B cell (primary cell): ENCODE measurements around the gene BTG2. TPM values are rescaled to one million over a fixed set of nuclear protein-coding genes. Genes with fewer than 3 reads are reported as not detected.

Experiments used
- ATAC-seq: fragments of 200-7000 bp; cut with Tn5 transposase; one replicate; pipeline ENCODE4 v1.10.0; 2021; ENCODE audit warnings: low read depth, mild to moderate bottlenecking, moderate number of reproducible peaks, moderate library complexity
- CTCF ChIA-PET: fragments of 350-600 bp; sonication (Branson Sonifier 250); formaldehyde crosslinking; loops from one replicate; lab custom pipeline; 2021; ENCODE audit warnings: antibody characterized with exemption, inconsistent platforms; lab: Charles Lee
- POLR2A ChIA-PET: fragments of 350-600 bp; sonication (Branson Sonifier 250); formaldehyde crosslinking; loops from one replicate; lab custom pipeline; 2021; ENCODE audit warnings: antibody characterized with exemption; lab: Charles Lee
- DNase-seq: peaks from one replicate; pipeline ENCODE4 v3.0.0; 2013
- H2AFZ ChIP-seq: 2 replicates; pipeline ENCODE4 v1.6.1; 2012; ENCODE audit warnings: mild to moderate bottlenecking, low read depth, low read length; ENCODE audit not compliant: insufficient read depth, poor library complexity, severe bottlenecking
- H3K27ac ChIP-seq, 2 donors: 1 replicate in 1 of 2; 2 replicates in 1 of 2; pipeline ENCODE4 v1.5.1; 2012 to 2013; ENCODE audit warnings: low read length in 2 of 2, mild to moderate bottlenecking in 2 of 2, moderate library complexity in 1 of 2
- H3K27me3 ChIP-seq, 4 experiments: fragments of 200-600 bp in 1 of 4; sonication (generic) in 1 of 4; replicated peaks in 1 of 4; 1 replicate in 2 of 4; 2 replicates in 2 of 4; pipeline versions ENCODE4 v1.6.1 to v1.7.0; 2013 to 2016; ENCODE audit warnings: low read length in 3 of 4, mild to moderate bottlenecking in 2 of 4, mixed read lengths in 1 of 4, moderate library complexity in 1 of 4; ENCODE audit not compliant: insufficient read depth in 4 of 4, control insufficient read depth in 3 of 4; ENCODE audit errors: control extremely low read depth in 1 of 4
- H3K36me3 ChIP-seq, 2 experiments: replicated peaks in 1 of 2; 1 replicate in 1 of 2; 2 replicates in 1 of 2; pipeline versions ENCODE4 v1.6.1 to v1.7.1; 2013; ENCODE audit warnings: low read length in 1 of 2; ENCODE audit not compliant: insufficient read depth in 2 of 2, control insufficient read depth in 1 of 2; ENCODE audit errors: control extremely low read depth in 1 of 2, extremely low read depth in 1 of 2
- H3K4me1 ChIP-seq, 2 donors: fragments of 200-600 bp in 1 of 2; sonication (generic) in 1 of 2; 1 replicate in 1 of 2; 2 replicates in 1 of 2; pipeline versions ENCODE4 v1.5.1 to v1.6.1; 2013 to 2017; ENCODE audit warnings: low read length in 2 of 2; ENCODE audit not compliant: control insufficient read depth in 2 of 2, insufficient read depth in 2 of 2
- H3K4me2 ChIP-seq: replicated peaks from 2 replicates; pipeline ENCODE3; 2012; ENCODE audit warnings: mild to moderate bottlenecking, low read depth, low read length; ENCODE audit not compliant: poor library complexity, severe bottlenecking
- H3K4me3 ChIP-seq, 5 experiments: fragments of 200-600 bp in 1 of 5; sonication (generic) in 1 of 5; 1 replicate in 3 of 5; 2 replicates in 2 of 5; pipeline versions ENCODE4 v1.5.1 to v1.7.0; 2011 to 2016; ENCODE audit warnings: low read length in 4 of 5, mild to moderate bottlenecking in 4 of 5, low read depth in 2 of 5, control low read depth in 1 of 5, moderate library complexity in 1 of 5; ENCODE audit not compliant: insufficient read depth in 1 of 5; ENCODE audit errors: control extremely low read depth in 1 of 5, extremely low read depth in 1 of 5
- H3K79me2 ChIP-seq: fragments of 200-600 bp; sonication (generic); one replicate; pipeline ENCODE4 v1.6.0; 2016; ENCODE audit warnings: low read length; ENCODE audit not compliant: control insufficient read depth, insufficient read depth
- H3K9ac ChIP-seq: fragments of 200-600 bp; sonication (generic); 2 replicates; pipeline ENCODE4 v1.6.1; 2017; ENCODE audit warnings: mild to moderate bottlenecking, low read length, moderate library complexity
- H3K9me3 ChIP-seq, 3 donors: one replicate each; pipeline versions ENCODE4 v1.6.1 to v1.7.1; 2013; ENCODE audit warnings: low read length in 2 of 3; ENCODE audit not compliant: control insufficient read depth in 2 of 3, insufficient read depth in 1 of 3; ENCODE audit errors: control extremely low read depth in 1 of 3
- H4K20me1 ChIP-seq: 2 replicates; pipeline ENCODE4 v1.6.0; 2012; ENCODE audit warnings: mild to moderate bottlenecking, low read length; ENCODE audit not compliant: insufficient read depth, control insufficient read depth, poor library complexity, severe bottlenecking
- H3K27ac Mint-ChIP-seq: one replicate; pipeline ENCODE4 v1.8.0; 2021; ENCODE audit warnings: mixed read lengths
- H3K27me3 Mint-ChIP-seq: one replicate; pipeline ENCODE4 v1.8.0; 2021; ENCODE audit warnings: mixed read lengths
- H3K4me1 Mint-ChIP-seq: one replicate; pipeline ENCODE4 v1.8.0; 2021; ENCODE audit warnings: mixed read lengths
- H3K4me3 Mint-ChIP-seq: one replicate; pipeline ENCODE4 v1.8.0; 2021; ENCODE audit warnings: mixed read lengths
- H3K9me3 Mint-ChIP-seq: one replicate; pipeline ENCODE4 v1.8.0; 2022; ENCODE audit warnings: mixed read lengths; ENCODE audit not compliant: insufficient read depth
- CTCF ChIP-seq: fragments of 200-600 bp; IDR thresholded peaks from one replicate; pipeline ENCODE4 v1.8.0; 2022; ENCODE audit warnings: antibody characterized with exemption, mild to moderate bottlenecking
- EZH2 ChIP-seq: IDR thresholded peaks from 2 replicates; pipeline ENCODE4 v1.6.1; 2012; ENCODE audit warnings: borderline replicate concordance, low read depth, mild to moderate bottlenecking, moderate library complexity, low read length; ENCODE audit not compliant: insufficient read depth, poor library complexity, severe bottlenecking
- WGBS: methylation state at CpG from one replicate; pipeline ENCODE4 v1.1.5; 2013; ENCODE audit warnings: missing lambda C conversion rate; ENCODE audit not compliant: insufficient coverage; 5-methylcytosine and 5-hydroxymethylcytosine counted together
- intact Hi-C: fragments of 100-400 bp; cut with micrococcal nuclease; formaldehyde crosslinking; loops from one replicate; pipeline ENCODE4 v1.10.0; 2022
- polyA plus RNA-seq: library from polyadenylated mRNA; depleted of rRNA; stranded (reverse); fragments of >200 nt; gene quantifications from 2 replicates; pipeline ENCODE4 v1.2.3, GENCODE V29; 2012
- total RNA-seq, 2 donors: library from RNA; stranded (reverse); fragments of 120-200 nt in 1 of 2; gene quantifications; 1 replicate in 1 of 2; 2 replicates in 1 of 2; pipeline versions ENCODE4 v1.2.3 to v1.2.4, GENCODE V29; 2013 to 2022

Gene BTG2
- total and polyA plus RNA-seq, 2 donors (not counting 1 experiment from before 2014, with no cell fraction given): 508 to 778 TPM

- H3K27me3 ChIP-seq: no peaks in the 10 kb centered on the region
- Mint-ChIP-seq H3K9me3 (no peaks in the 10 kb centered on the region), H3K4me3 (no peak overlapping the region), H3K27ac (peak overlapping the region; percentile 65), H3K27me3 (no peaks in the 10 kb centered on the region), H3K4me1 (peaks cover 76% of the 10 kb centered on the region)
- H3K27ac ChIP-seq: peak overlapping the region in 1 of 2 donors; percentile 56
- no peaks in the 10 kb centered on the region for H3K9me3 ChIP-seq
- no peaks in the 10 kb centered on the region for H3K36me3 ChIP-seq
- H4K20me1 ChIP-seq: no peaks in the 10 kb centered on the region
- CTCF ChIA-PET: interaction anchor here (2.3 to 14.6 kb wide), 6 partner anchors 8 to 50 kb away, joined by 6 to 441 read pairs (median 35); partner anchors contain the start of gene BTG2
- no peak for DNase-seq
- WGBS: 80% methylated on average over 1 of the region's 1 CpG
- no peak for ATAC-seq
- intact Hi-C loops: no loop called here
- peaks cover 53 to 68% of the 10 kb centered on the region in 2 donors for H3K4me1 ChIP-seq
- peaks cover 17% of the 10 kb centered on the region for H3K79me2 ChIP-seq
- POLR2A ChIA-PET: interaction anchor here (0.7 to 13.4 kb wide), 4 partner anchors 8 to 44 kb away, joined by 3 to 687 read pairs (median 24); partner anchors contain the start of gene BTG2
- TF ChIP-seq CTCF (no peak), EZH2 (no peak)
- H3K4me2 ChIP-seq: no peak overlapping the region
- no peak overlapping the region for H3K9ac ChIP-seq
- H2AFZ ChIP-seq: no peak overlapping the region
- no peak overlapping the region for H3K4me3 ChIP-seq
Measured at GRCh38 chr1:203318229-203318517, 12.9 kb downstream of the BTG2 start.

- Histone ChIP-seq H3K36me3 (no peaks in the 10 kb centered on the region), H3K4me2 (peak overlapping the region; percentile 92), H3K27ac (peak overlapping the region; percentile 96 to 97), H2AFZ (peak overlapping the region; percentile 4), H3K4me1 (peaks cover 77 to 92% of the 10 kb centered on the region in 2 donors), H3K9me3 (no peaks in the 10 kb centered on the region), H3K27me3 (no peaks in the 10 kb centered on the region), H4K20me1 (no peaks in the 10 kb centered on the region), H3K4me3 (peak overlapping the region in 3 of 5 experiments; percentile 3 to 46 (median 25)), H3K79me2 (peaks cover 23% of the 10 kb centered on the region), H3K9ac (peak overlapping the region; percentile 41)
- WGBS: 3% methylated on average over 4 of the region's 6 CpGs
- ATAC-seq (peak; percentile 69), DNase-seq (peak; percentile 90)
- H3K27ac Mint-ChIP-seq: peak overlapping the region; percentile 98
- no peaks in the 10 kb centered on the region for H3K9me3 Mint-ChIP-seq
- intact Hi-C loops: loop anchor here (1.0 kb wide), 2 partner anchors 10 to 15 kb away; partner anchors contain the start of gene BTG2
- H3K27me3 Mint-ChIP-seq: no peaks in the 10 kb centered on the region
- ChIA-PET POLR2A (interaction anchor here (0.7 to 13.4 kb wide), 10 partner anchors 7 to 53 kb away, joined by 3 to 687 read pairs (median 10); partner anchors contain the start of gene BTG2), CTCF (interaction anchor here (1.3 to 32.7 kb wide), 6 partner anchors 11 to 167 kb away, joined by 3 to 1776 read pairs (median 120); partner anchors contain the start of gene BTG2)
- no peak for TF ChIP-seq CTCF
- peak overlapping the region; percentile 79 for H3K4me3 Mint-ChIP-seq
- peaks cover 90% of the 10 kb centered on the region for H3K4me1 Mint-ChIP-seq
Measured at GRCh38 chr1:203320591-203321272, 15.4 kb downstream of the BTG2 start.
